ENCODE measurements around the gene TMIGD1. TPM values are rescaled to one million over a fixed set of nuclear protein-coding genes. Genes with fewer than 3 reads are reported as not detected.

The TMIGD1 gene
- total and polyA plus RNA-seq, 2 experiments from 2014 or later, result not detected

GRCh38 chr17:30292286-30292858 lies 41.5 kb downstream of the TMIGD1 start:
- Histone ChIP-seq H3K9me3 (ENCODE audit: low read depth) (no peaks in the 10 kb centered on the region), H3K4me1 (ENCODE audit: low read depth) (peaks cover 6% of the 10 kb centered on the region), H3K36me3 (peaks cover 15% of the 10 kb centered on the region), H3K27ac (no peak overlapping the region), H3K27me3 (no peaks in the 10 kb centered on the region), H3K4me3 (peak overlapping the region; percentile 100)
- TF ChIP-seq CTCF (IDR thresholded peaks at IDR 0.05; ENCODE audit: low read depth, low read length), result no peak
- DNase-seq (ENCODE audit: low read depth in 1 of 2, low spot score in 1 of 2), result no peak

- Histone ChIP-seq H3K9me3 (ENCODE audit: low read depth) (no peaks in the 10 kb centered on the region), H3K4me3 (peak within 1 kb of the TSS; percentile 100), H3K27me3 (no peaks in the 10 kb centered on the region), H3K36me3 (peaks cover 22% of the 10 kb centered on the region), H3K27ac (peak within 1 kb of the TSS; percentile 32), H3K4me1 (ENCODE audit: low read depth) (peaks cover 6% of the 10 kb centered on the region)
- peak; percentile 78 to 91 for DNase-seq (ENCODE audit: low read depth in 1 of 2, low spot score in 1 of 2)
- TF ChIP-seq CTCF (IDR thresholded peaks at IDR 0.05; ENCODE audit: low read depth, low read length), result no peak
Observed at GRCh38 chr17:30291543-30292285, 42.1 kb downstream of the TMIGD1 start, which contains the start of gene BLMH. Gene BLMH, minus strand, starts transcription at chr17:30291944. Its CDS starts 125 bp downstream, at chr17:30291819.

GRCh38 chr17:30290696-30291542 lies 42.9 kb downstream of the TMIGD1 start:
- H3K4me1 ChIP-seq (ENCODE audit: low read depth), result peaks cover 6% of the 10 kb centered on the region
- TF ChIP-seq CTCF (IDR thresholded peaks at IDR 0.05; ENCODE audit: low read depth, low read length), result no peak
- H3K9me3 ChIP-seq (ENCODE audit: low read depth), result no peaks in the 10 kb centered on the region
- no peaks in the 10 kb centered on the region for H3K27me3 ChIP-seq
- peak; percentile 45 to 58 for DNase-seq (ENCODE audit: low read depth in 1 of 2, low spot score in 1 of 2)
- peaks cover 30% of the 10 kb centered on the region for H3K36me3 ChIP-seq
- H3K27ac ChIP-seq, result no peak overlapping the region
- peak overlapping the region; percentile 100 for H3K4me3 ChIP-seq

- H3K4me1 ChIP-seq (ENCODE audit: low read depth), result peaks cover 6% of the 10 kb centered on the region
- H3K9me3 ChIP-seq (ENCODE audit: low read depth), result no peaks in the 10 kb centered on the region
- H3K27ac ChIP-seq, result no peak overlapping the region
- H3K4me3 ChIP-seq, result no peak overlapping the region
- TF ChIP-seq CTCF (IDR thresholded peaks at IDR 0.05; ENCODE audit: low read depth, low read length), result no peak
- peaks cover 38% of the 10 kb centered on the region for H3K36me3 ChIP-seq
- H3K27me3 ChIP-seq, result no peaks in the 10 kb centered on the region
- DNase-seq (ENCODE audit: low read depth in 1 of 2, low spot score in 1 of 2), result no peak
Observed at GRCh38 chr17:30290077-30290476, 43.8 kb downstream of the TMIGD1 start.

GRCh38 chr17:30279156-30279555 lies 54.7 kb downstream of the TMIGD1 start:
- Histone ChIP-seq H3K4me1 (ENCODE audit: low read depth) (no peaks in the 10 kb centered on the region), H3K27ac (no peak overlapping the region), H3K36me3 (peaks cover 13% of the 10 kb centered on the region), H3K4me3 (no peak overlapping the region), H3K9me3 (ENCODE audit: low read depth) (no peaks in the 10 kb centered on the region), H3K27me3 (no peaks in the 10 kb centered on the region)
- DNase-seq (ENCODE audit: low read depth in 1 of 2, low spot score in 1 of 2), result no peak
- TF ChIP-seq CTCF (IDR thresholded peaks at IDR 0.05; ENCODE audit: low read depth, low read length), result no peak

Data from cardiac muscle cell (in vitro differentiated cells and primary cell).